Gastrocnemius medialis (tissue), 4 donors: Measurements from ENCODE around the gene SPSB2.

Experiments
- CTCF ChIP-seq, 5 experiments: fragments of 450-650 bp in 3 of 5; fragments of 200-600 bp in 2 of 5; sonication (generic) in 2 of 5; IDR thresholded peaks in 4 of 5; conservative IDR thresholded peaks in 1 of 5; 1 replicate in 4 of 5; 2 replicates in 1 of 5; pipeline ENCODE4 v1.5.1; 2016 to 2019; ENCODE audit warnings: antibody characterized with exemption in 5 of 5, mild to moderate bottlenecking in 3 of 5, moderate library complexity in 3 of 5
- POLR2A ChIP-seq, 2 donors: fragments of 450-650 bp; IDR thresholded peaks; one replicate each; pipeline ENCODE4 v1.6.1; 2017; ENCODE audit warnings: antibody characterized with exemption in 2 of 2, mild to moderate bottlenecking in 2 of 2, moderate library complexity in 2 of 2

GRCh38 chr12:6894321-6894720 lies 21.2 kb upstream of the SPSB2 start:
- TF ChIP-seq CTCF (IDR thresholded peaks at IDR 0.05 in 4 of 5, conservative IDR thresholded peaks at IDR 0.05 in 1 of 5), result no peak
- no peak for TF ChIP-seq POLR2A (IDR thresholded peaks at IDR 0.05)
